Ovary (tissue), 9 donors: ENCODE measurements around the gene RFX3. TPM values are rescaled to one million over a fixed set of nuclear protein-coding genes. Genes with fewer than 3 reads are reported as not detected.

Source experiments
- DNase-seq, 5 donors: peaks; one replicate each; pipeline ENCODE4 v3.0.0-alpha.2; 2019 to 2020
- H3K27ac ChIP-seq, 2 donors: fragments of 200-600 bp; one replicate each; pipeline versions ENCODE4 v1.5.1 to v1.8.0; 2019 to 2022
- H3K27me3 ChIP-seq: fragments of 200-600 bp; one replicate; pipeline ENCODE4 v1.8.0; 2022
- H3K36me3 ChIP-seq: fragments of 200-600 bp; sonication (generic); one replicate; pipeline ENCODE4 v1.5.1; 2019
- H3K4me1 ChIP-seq: one replicate; pipeline ENCODE4 v1.8.1; 2013; ENCODE audit warnings: mild to moderate bottlenecking, moderate library complexity; ENCODE audit not compliant: insufficient read depth
- H3K4me3 ChIP-seq: fragments of 200-600 bp; sonication (generic); one replicate; pipeline ENCODE4 v1.5.1; 2017
- H3K9me3 ChIP-seq, 2 donors: fragments of 200-600 bp in 1 of 2; sonication (generic) in 1 of 2; one replicate each; pipeline versions ENCODE4 v1.5.1 to v1.8.1; 2013 to 2019; ENCODE audit warnings: mild to moderate bottlenecking in 1 of 2, moderate library complexity in 1 of 2
- CTCF ChIP-seq, 3 donors: fragments of 450-650 bp in 2 of 3; fragments of 200-600 bp in 1 of 3; IDR thresholded peaks; one replicate each; pipeline versions ENCODE4 v1.5.1 to v1.8.0; 2016 to 2022; ENCODE audit warnings: antibody characterized with exemption in 3 of 3, mild to moderate bottlenecking in 1 of 3
- EP300 ChIP-seq: sonication (generic); formaldehyde crosslinking; IDR thresholded peaks from one replicate; pipeline ENCODE4 v1.6.1; 2017; ENCODE audit warnings: antibody characterized with exemption
- POLR2A ChIP-seq: fragments of 450-650 bp; IDR thresholded peaks from one replicate; pipeline ENCODE4 v1.6.1; 2017; ENCODE audit warnings: antibody characterized with exemption, mild to moderate bottlenecking, moderate library complexity
- WGBS, 3 donors: extraction: QIAGEN DNeasy Blood & Tissue Kit in 1 of 3; methylation state at CpG; one replicate each; pipeline versions ENCODE4 v1.1.5 to v1.1.7; 2013 to 2017; 5-methylcytosine and 5-hydroxymethylcytosine counted together
- intact Hi-C, 4 donors: fragments of 100-400 bp; cut with DNase I; formaldehyde crosslinking; loops; one replicate each; pipeline versions ENCODE4 v1.11.0 to v1.15.1; 2022 to 2023
- polyA plus RNA-seq, 2 donors: library from polyadenylated mRNA; stranded (reverse); fragments of 200-250 nt in 1 of 2; fragments of 350-450 nt in 1 of 2; fragmentation: Illumina TruSeq in 1 of 2; extraction: RNeasy Lipid Tissue Mini Kit (QIAGEN cat#74804) in 1 of 2; gene quantifications; one replicate each; pipeline ENCODE4 v1.2.3, GENCODE V29; 2013 to 2014
- total RNA-seq, 7 donors: library from RNA; depleted of rRNA in 2 of 7; stranded (reverse); fragments of >200 nt in 2 of 7; fragmentation: NEBNext Ultra II Directional in 3 of 7; extraction: Animal tissue kit (Norgen Biotek cat#: 25700) in 3 of 7; gene quantifications; one replicate each; pipeline versions ENCODE4 v1.1.0 to v1.2.4, GENCODE V29; 2016 to 2023
- donor health status: DM: no; HTN: no; CAD: no; lungs with moderate emphysema.
- donor health status: DM: no; HTN: no; CAD: no.
- donor health status: Bipolar disorder and iron deficiency.
- donor health status: DM: yes; HTN: yes; CAD: no.
- donor health status: DM: no; HTN: no; CAD: no.
- donor health status: DM: yes; HTN: yes; CAD: no.

The RFX3 gene
- total and polyA plus RNA-seq, 9 donors: 2.6 to 22.7 (median 15.4) TPM

- H3K4me1 ChIP-seq: no peaks in the 10 kb centered on the region
- H3K27ac ChIP-seq: no peak overlapping the region
- 96 to 100% (median 96%) methylated on average over 4 of the region's 4 CpGs for WGBS, 3 donors
- no peak for DNase-seq
- no peaks in the 10 kb centered on the region for H3K27me3 ChIP-seq
- TF ChIP-seq POLR2A: no peak
- TF ChIP-seq EP300: no peak
- no peak for TF ChIP-seq CTCF (IDR thresholded peaks at IDR 0.05)
- H3K4me3 ChIP-seq: no peak overlapping the region
- intact Hi-C loops: no loop called here
- H3K9me3 ChIP-seq: no peaks in the 10 kb centered on the region
- H3K36me3 ChIP-seq: no peaks in the 10 kb centered on the region
These were observed 92.0 kb downstream of the RFX3 start for GRCh38 chr9:3433754-3434153.

- no peak for DNase-seq
- 82 to 92% (median 92%) methylated on average over 4 of the region's 4 CpGs for WGBS, 3 donors
- Histone ChIP-seq H3K4me3 (no peak overlapping the region), H3K27me3 (no peaks in the 10 kb centered on the region), H3K27ac (no peak overlapping the region), H3K36me3 (no peaks in the 10 kb centered on the region), H3K9me3 (no peaks in the 10 kb centered on the region), H3K4me1 (no peaks in the 10 kb centered on the region)
- intact Hi-C loops: no loop called here
- no peak for TF ChIP-seq EP300
These were observed 92.7 kb downstream of the RFX3 start for GRCh38 chr9:3433066-3433465.

- 89 to 92% (median 90%) methylated on average over 3 of the region's 3 CpGs for WGBS, 3 donors
- Histone ChIP-seq H3K4me1 (no peaks in the 10 kb centered on the region), H3K9me3 (no peaks in the 10 kb centered on the region), H3K36me3 (no peaks in the 10 kb centered on the region), H3K27ac (no peak overlapping the region), H3K4me3 (no peak overlapping the region), H3K27me3 (no peaks in the 10 kb centered on the region)
- no peak for TF ChIP-seq EP300
- DNase-seq: no peak
- intact Hi-C loops: no loop called here
These were observed 93.9 kb downstream of the RFX3 start for GRCh38 chr9:3431890-3432289.

- H3K4me1 ChIP-seq: no peaks in the 10 kb centered on the region
- no peak for DNase-seq
- 93 to 94% (median 93%) methylated on average over 11 of the region's 11 CpGs for WGBS, 3 donors
- H3K27ac ChIP-seq: no peak overlapping the region
- H3K27me3 ChIP-seq: no peaks in the 10 kb centered on the region
- no peak overlapping the region for H3K4me3 ChIP-seq
- TF ChIP-seq POLR2A: no peak
- no peak for TF ChIP-seq EP300
- no peak for TF ChIP-seq CTCF (IDR thresholded peaks at IDR 0.05)
- H3K36me3 ChIP-seq: no peaks in the 10 kb centered on the region
- intact Hi-C loops: no loop called here
- no peaks in the 10 kb centered on the region for H3K9me3 ChIP-seq
These were observed 105.9 kb downstream of the RFX3 start for GRCh38 chr9:3419893-3420292.

GRCh38 chr9:3415906-3416305, 109.9 kb downstream of the RFX3 start:
- Histone ChIP-seq H3K9me3 (no peaks in the 10 kb centered on the region), H3K4me1 (no peaks in the 10 kb centered on the region), H3K27ac (no peak overlapping the region), H3K36me3 (no peaks in the 10 kb centered on the region), H3K27me3 (no peaks in the 10 kb centered on the region), H3K4me3 (no peak overlapping the region)
- no peak for DNase-seq
- TF ChIP-seq CTCF (IDR thresholded peaks at IDR 0.05): no peak
- TF ChIP-seq EP300: no peak
- no peak for TF ChIP-seq POLR2A
- intact Hi-C loops: no loop called here

GRCh38 chr9:3413984-3414383, 111.8 kb downstream of the RFX3 start:
- H3K9me3 ChIP-seq: no peaks in the 10 kb centered on the region
- intact Hi-C loops: no loop called here
- TF ChIP-seq CTCF (IDR thresholded peaks at IDR 0.05) (no peak), POLR2A (no peak), EP300 (no peak)
- H3K4me3 ChIP-seq: no peak overlapping the region
- no peak overlapping the region for H3K27ac ChIP-seq
- no peaks in the 10 kb centered on the region for H3K27me3 ChIP-seq
- no peaks in the 10 kb centered on the region for H3K36me3 ChIP-seq
- DNase-seq: no peak
- no peaks in the 10 kb centered on the region for H3K4me1 ChIP-seq
